ENCODE measurements around the gene ERFL. TPM values are rescaled to one million over a fixed set of nuclear protein-coding genes. Genes with fewer than 3 reads are reported as not detected.
"Not testable (repeated sequence)": the region's sequence is repeated elsewhere in the genome, so short reads cannot be mapped to it uniquely, and the experiment has no call there.

Gene ERFL
- total RNA-seq, 1 donor from 2014 or later: not detected

DNA sequence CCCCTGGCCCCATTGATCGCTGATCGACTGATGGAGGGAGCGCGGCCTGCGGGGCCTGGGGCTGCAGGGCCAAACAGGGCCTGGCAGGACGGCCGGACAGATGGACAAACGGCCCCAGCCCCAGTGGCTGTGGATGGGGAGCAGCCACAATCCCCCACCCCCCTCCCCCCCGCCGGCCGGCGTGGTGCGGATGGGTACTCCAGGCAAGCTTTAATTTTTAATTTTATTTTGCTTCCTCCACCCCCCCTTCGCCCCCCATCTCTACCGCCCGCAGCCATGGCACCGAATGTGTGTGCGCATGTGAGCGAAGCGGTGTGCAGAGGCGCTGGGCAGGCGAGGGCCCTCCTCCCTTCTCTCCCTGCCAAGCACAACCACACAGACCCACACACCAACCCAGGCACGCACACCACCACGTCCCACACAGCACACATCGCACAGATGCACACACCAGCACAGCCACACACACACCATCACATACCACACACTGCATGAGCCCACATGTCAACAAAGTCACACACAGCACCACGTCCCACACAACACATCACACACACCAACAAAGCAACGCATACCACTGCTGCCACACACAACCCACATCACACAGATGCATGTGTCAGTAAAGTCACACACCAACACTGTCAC, 12.4 kb downstream of the ERFL start:
- Histone ChIP-seq H3K36me3 (no peaks in the 10 kb centered on the region), H3K4me3 (no peak overlapping the region), H3K4me1 (peaks cover 7% of the 10 kb centered on the region), H3K27ac (replicated peaks) (no peak overlapping the region), H3K9me3 (replicated peaks) (no peaks in the 10 kb centered on the region), H3K27me3 (ENCODE audit: low read depth) (peaks cover 95% of the 10 kb centered on the region)
- DNase-seq: no peak
- TF ChIP-seq, protein P1, sequence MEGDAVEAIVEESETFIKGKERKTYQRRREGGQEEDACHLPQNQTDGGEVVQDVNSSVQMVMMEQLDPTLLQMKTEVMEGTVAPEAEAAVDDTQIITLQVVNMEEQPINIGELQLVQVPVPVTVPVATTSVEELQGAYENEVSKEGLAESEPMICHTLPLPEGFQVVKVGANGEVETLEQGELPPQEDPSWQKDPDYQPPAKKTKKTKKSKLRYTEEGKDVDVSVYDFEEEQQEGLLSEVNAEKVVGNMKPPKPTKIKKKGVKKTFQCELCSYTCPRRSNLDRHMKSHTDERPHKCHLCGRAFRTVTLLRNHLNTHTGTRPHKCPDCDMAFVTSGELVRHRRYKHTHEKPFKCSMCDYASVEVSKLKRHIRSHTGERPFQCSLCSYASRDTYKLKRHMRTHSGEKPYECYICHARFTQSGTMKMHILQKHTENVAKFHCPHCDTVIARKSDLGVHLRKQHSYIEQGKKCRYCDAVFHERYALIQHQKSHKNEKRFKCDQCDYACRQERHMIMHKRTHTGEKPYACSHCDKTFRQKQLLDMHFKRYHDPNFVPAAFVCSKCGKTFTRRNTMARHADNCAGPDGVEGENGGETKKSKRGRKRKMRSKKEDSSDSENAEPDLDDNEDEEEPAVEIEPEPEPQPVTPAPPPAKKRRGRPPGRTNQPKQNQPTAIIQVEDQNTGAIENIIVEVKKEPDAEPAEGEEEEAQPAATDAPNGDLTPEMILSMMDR (IDR thresholded peaks at IDR 0.05; ENCODE audit: borderline replicate concordance): no peak
- intact Hi-C loops (cut with micrococcal nuclease): no loop called here

DNA sequence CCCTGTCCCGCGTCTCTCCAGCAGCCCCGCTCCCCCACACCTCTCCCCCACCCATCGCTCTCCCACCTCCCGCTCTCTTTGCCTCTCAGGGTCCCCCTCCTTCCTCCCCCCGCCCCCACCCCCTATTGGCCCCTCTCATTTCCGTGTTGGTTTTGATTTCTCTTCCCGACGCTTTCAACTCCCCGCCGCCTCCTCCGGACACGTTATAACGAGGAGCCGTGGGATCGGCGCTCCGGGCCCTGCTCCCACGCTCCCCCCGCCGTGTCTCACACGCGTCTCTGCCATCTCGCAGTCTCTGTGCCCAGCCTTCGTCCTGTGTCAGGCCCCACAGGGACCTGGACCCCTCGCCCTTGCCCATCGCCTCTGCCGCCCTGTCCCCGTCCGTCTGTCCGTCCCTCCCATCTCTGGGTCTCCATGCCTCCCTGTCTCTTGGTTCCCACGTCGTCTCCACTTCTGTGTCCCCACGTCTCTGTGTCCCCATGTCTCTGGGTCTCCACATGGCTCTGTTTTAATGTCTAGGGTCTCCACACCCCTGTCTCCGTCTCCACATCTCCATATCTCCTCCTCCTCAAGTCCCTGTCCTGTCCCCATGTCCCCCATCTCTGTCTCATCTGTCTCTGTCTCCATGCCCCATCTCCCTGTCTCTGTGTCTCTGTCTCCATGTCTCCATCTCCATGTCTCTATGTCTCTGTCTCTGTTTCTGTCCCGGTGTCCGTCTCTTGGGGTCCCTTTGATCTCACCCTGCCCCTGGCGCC, 13.1 kb downstream of the ERFL start:
- TF ChIP-seq, protein P1 (IDR thresholded peaks at IDR 0.05; ENCODE audit: borderline replicate concordance): no peak
- Histone ChIP-seq H3K9me3 (replicated peaks) (no peaks in the 10 kb centered on the region), H3K27me3 (ENCODE audit: low read depth) (peaks cover 95% of the 10 kb centered on the region), H3K4me3 (no peak overlapping the region), H3K27ac (replicated peaks) (no peak overlapping the region), H3K4me1 (peaks cover 7% of the 10 kb centered on the region), H3K36me3 (no peaks in the 10 kb centered on the region)
- intact Hi-C loops (cut with micrococcal nuclease): no loop called here
- no peak for DNase-seq

DNA sequence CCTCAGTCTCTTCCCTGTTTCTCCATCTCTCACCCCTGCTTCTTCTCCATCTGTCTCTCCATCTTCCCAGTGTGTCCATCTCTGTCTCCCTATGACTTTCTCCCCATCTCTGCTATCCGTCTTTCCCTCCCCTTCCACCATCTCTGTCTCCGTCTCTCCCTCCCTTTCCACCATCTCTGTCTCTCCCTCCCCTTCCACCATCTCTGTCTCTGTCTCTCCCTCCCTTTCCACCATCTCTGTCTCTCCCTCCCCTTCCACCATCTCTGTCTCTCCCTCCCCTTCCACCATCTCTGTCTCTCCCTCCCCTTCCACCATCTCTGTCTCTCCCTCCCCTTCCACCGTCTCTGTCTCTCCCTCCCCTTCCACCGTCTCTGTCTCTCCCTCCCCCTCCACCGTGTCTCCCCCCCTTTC, 13.8 kb downstream of the ERFL start:
- H3K4me3 ChIP-seq; H3K36me3 ChIP-seq; intact Hi-C loops (cut with micrococcal nuclease); H3K4me1 ChIP-seq; DNase-seq; H3K9me3 ChIP-seq (replicated peaks); H3K27ac ChIP-seq (replicated peaks): not testable (repeated sequence)
- H3K27me3 ChIP-seq (ENCODE audit: low read depth): peaks cover 95% of the 10 kb centered on the region

DNA sequence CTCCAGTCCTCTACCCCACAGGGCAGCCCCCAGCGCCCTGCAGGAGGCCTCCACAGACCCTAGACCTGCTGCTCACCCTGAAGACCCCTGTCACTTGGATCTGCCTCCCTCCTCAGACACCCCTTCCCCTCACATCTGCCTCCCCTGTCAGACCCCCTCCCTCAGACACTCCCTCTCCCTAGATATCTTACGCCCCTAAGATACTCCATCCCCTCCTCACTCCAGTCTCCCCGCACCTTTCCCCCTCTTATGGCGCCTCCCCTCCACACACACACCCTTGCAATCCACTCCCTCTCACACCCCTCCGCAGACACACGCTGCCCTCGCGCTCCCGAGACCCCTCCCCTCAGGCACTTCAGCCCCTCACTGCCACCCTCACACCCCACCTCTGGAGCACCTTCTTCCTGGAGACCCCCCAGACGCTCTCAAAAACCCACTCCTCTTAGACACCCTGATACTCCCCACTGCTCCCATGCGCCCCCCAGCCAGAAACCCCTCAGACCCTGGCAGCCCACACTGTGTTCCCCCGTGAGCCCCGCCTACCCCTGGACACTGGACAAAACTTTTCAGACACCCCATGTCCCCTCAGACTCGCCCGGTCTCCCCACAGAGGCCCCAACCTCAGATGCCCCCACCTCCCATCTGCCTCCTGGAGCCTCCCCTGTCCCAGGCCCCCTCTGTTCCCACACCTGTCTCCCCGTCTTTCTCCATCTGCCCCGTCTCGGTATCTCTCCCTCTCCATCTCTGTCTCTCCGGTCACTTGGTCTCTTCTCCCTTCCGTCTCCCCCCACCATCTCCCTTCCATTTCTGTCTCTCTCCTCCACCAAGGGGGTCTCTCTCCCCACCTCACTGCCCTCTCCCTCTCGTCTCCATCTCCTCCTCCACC, 14.5 kb downstream of the ERFL start:
- H3K9me3 ChIP-seq (replicated peaks): no peaks in the 10 kb centered on the region
- intact Hi-C loops (cut with micrococcal nuclease): no loop called here
- TF ChIP-seq, protein P1 (IDR thresholded peaks at IDR 0.05; ENCODE audit: borderline replicate concordance): no peak
- H3K27ac ChIP-seq (replicated peaks): no peak overlapping the region
- H3K4me1 ChIP-seq: peaks cover 7% of the 10 kb centered on the region
- H3K36me3 ChIP-seq: no peaks in the 10 kb centered on the region
- H3K27me3 ChIP-seq (ENCODE audit: low read depth): peaks cover 95% of the 10 kb centered on the region
- no peak overlapping the region for H3K4me3 ChIP-seq
- no peak for DNase-seq

DNA sequence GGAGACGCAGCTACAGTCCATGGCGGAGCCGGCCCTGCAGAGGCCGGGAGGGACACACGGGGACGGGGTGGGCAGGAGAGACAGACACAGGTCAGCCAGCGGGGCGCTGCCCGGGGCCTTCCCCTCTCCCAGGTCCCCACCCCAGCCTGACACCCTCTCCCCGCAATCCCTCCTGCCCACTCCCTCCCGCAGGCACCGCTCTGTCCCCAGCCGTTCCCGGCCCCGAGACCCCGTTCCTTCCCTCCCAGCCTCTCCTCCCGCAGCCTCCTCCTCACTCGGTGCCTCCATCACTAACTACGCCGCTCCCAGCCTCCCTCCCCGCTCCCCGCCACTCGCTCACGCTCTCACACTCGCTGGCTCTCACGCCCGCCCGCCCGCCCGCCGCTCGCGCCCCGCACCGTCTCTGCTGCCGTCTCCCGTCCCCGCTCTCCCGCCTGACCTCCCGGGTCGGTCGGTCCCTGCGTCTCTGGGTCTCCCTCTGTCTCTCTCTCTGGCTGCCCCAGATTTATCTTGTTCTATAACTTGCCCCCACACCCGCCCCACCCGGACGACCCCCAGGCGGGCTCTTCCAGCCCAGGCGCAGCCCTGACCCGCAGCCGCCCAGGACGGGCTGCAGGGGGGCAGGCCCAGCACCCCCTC, 15.2 kb downstream of the ERFL start:
- no peak overlapping the region for H3K4me3 ChIP-seq
- H3K27me3 ChIP-seq (ENCODE audit: low read depth): peaks cover 92% of the 10 kb centered on the region
- DNase-seq: no peak
- no peaks in the 10 kb centered on the region for H3K9me3 ChIP-seq (replicated peaks)
- TF ChIP-seq, protein P1 (IDR thresholded peaks at IDR 0.05; ENCODE audit: borderline replicate concordance): no peak
- no peak overlapping the region for H3K27ac ChIP-seq (replicated peaks)
- H3K36me3 ChIP-seq: no peaks in the 10 kb centered on the region
- intact Hi-C loops (cut with micrococcal nuclease): no loop called here
- H3K4me1 ChIP-seq: peaks cover 7% of the 10 kb centered on the region
